ENCODE measurements around the gene EXD3.
"Not testable (repeated sequence)": the region's sequence is repeated elsewhere in the genome, so short reads cannot be mapped to it uniquely, and the experiment has no call there.

EXD3 gene

GRCh38 chr9:137422604-137423513 lies at the start of gene EXD3, which contains the start of gene NOXA1:
Gene EXD3, minus strand, starts transcription at chr9:137423162. Its CDS starts 27,805 bp downstream, at chr9:137395357.
Gene NOXA1, plus strand, starts transcription at chr9:137423393. Its CDS starts 137 bp downstream, at chr9:137423530.
- DNase-seq, result peak; percentile 89

GRCh38 chr9:137470785-137471184 lies 47.8 kb upstream of the EXD3 start:
- no peak for DNase-seq

- no peak for DNase-seq
Observed at GRCh38 chr9:137467896-137468295, 44.9 kb upstream of the EXD3 start.

- no peak for DNase-seq
Observed at GRCh38 chr9:137467161-137467581, 44.2 kb upstream of the EXD3 start.

- DNase-seq, result not testable (repeated sequence)
Observed at GRCh38 chr9:137466389-137467085, 43.6 kb upstream of the EXD3 start.

GRCh38 chr9:137465720-137466388 lies 42.9 kb upstream of the EXD3 start:
- no peak for DNase-seq

- DNase-seq, result no peak
Observed at GRCh38 chr9:137465000-137465719, 42.2 kb upstream of the EXD3 start.

GRCh38 chr9:137464291-137464999 lies 41.5 kb upstream of the EXD3 start:
- DNase-seq, result no peak

GRCh38 chr9:137463931-137464290 lies 40.9 kb upstream of the EXD3 start:
- DNase-seq, result no peak

- peak; percentile 19 for DNase-seq
Observed at GRCh38 chr9:137462986-137463930, 40.3 kb upstream of the EXD3 start.

GRCh38 chr9:137462396-137462985 lies 39.5 kb upstream of the EXD3 start:
- no peak for DNase-seq

- DNase-seq, result no peak
Observed at GRCh38 chr9:137461663-137462395, 38.9 kb upstream of the EXD3 start.

- no peak for DNase-seq
Observed at GRCh38 chr9:137461316-137461662, 38.3 kb upstream of the EXD3 start.

- DNase-seq, result no peak
Observed at GRCh38 chr9:137460363-137461315, 37.7 kb upstream of the EXD3 start.

- DNase-seq, result no peak
Observed at GRCh38 chr9:137459601-137460362, 36.8 kb upstream of the EXD3 start.

- peak; percentile 87 for DNase-seq
Observed at GRCh38 chr9:137459152-137459600, 36.2 kb upstream of the EXD3 start, which contains the start of gene NSMF. Gene NSMF, minus strand, starts transcription at chr9:137459334. Its CDS starts 232 bp downstream, at chr9:137459102.
